Stomach (tissue), 9 donors: ENCODE measurements around the gene ZNF24. TPM values are rescaled to one million over a fixed set of nuclear protein-coding genes. Genes with fewer than 3 reads are reported as not detected.

Source experiments
- DNase-seq, 2 donors: peaks; one replicate each; pipeline versions ENCODE4 v3.0.0 to v3.0.0-alpha.2; 2013 to 2019
- H3K27ac ChIP-seq, 5 donors: fragments of 200-600 bp in 4 of 5; sonication (generic) in 4 of 5; one replicate each; pipeline ENCODE4 v1.5.1; 2013 to 2019; ENCODE audit warnings: mild to moderate bottlenecking in 1 of 5, moderate library complexity in 1 of 5
- H3K27me3 ChIP-seq, 3 donors: fragments of 200-600 bp; sonication (generic); one replicate each; pipeline ENCODE4 v1.5.1; 2017 to 2019; ENCODE audit warnings: mixed run types in 1 of 3
- H3K36me3 ChIP-seq, 4 donors: fragments of 200-600 bp; sonication (generic); 1 replicate in 3 of 4; 2 replicates in 1 of 4; pipeline ENCODE4 v1.5.1; 2016 to 2019
- H3K4me1 ChIP-seq, 4 donors: fragments of 200-600 bp; sonication (generic); one replicate each; pipeline ENCODE4 v1.5.1; 2016 to 2019
- H3K4me3 ChIP-seq, 4 donors: fragments of 200-600 bp; sonication (generic) in 3 of 4; one replicate each; pipeline ENCODE4 v1.5.1; 2016 to 2019; ENCODE audit warnings: mild to moderate bottlenecking in 1 of 4
- H3K9me3 ChIP-seq, 4 donors: fragments of 200-600 bp; sonication (generic); one replicate each; pipeline ENCODE4 v1.5.1; 2016 to 2019
- CTCF ChIP-seq, 7 experiments: fragments of 450-650 bp in 4 of 7; fragments of 200-600 bp in 3 of 7; sonication (generic) in 3 of 7; IDR thresholded peaks; one replicate each; pipeline ENCODE4 v1.5.1; 2016 to 2019; ENCODE audit warnings: antibody characterized with exemption in 7 of 7, control low read depth in 2 of 7, mild to moderate bottlenecking in 1 of 7
- EP300 ChIP-seq: sonication (generic); formaldehyde crosslinking; IDR thresholded peaks from one replicate; pipeline ENCODE4 v1.6.1; 2017; ENCODE audit warnings: antibody characterized with exemption
- POLR2A ChIP-seq, 4 donors: fragments of 450-650 bp; IDR thresholded peaks; one replicate each; pipeline ENCODE4 v1.6.1; 2016; ENCODE audit warnings: antibody characterized with exemption in 4 of 4, control low read depth in 2 of 4, mild to moderate bottlenecking in 1 of 4, moderate library complexity in 1 of 4
- POLR2AphosphoS5 ChIP-seq, 3 donors: sonication (generic); formaldehyde crosslinking; IDR thresholded peaks; one replicate each; pipeline ENCODE4 v1.6.1; 2016; ENCODE audit warnings: antibody characterized with exemption in 3 of 3
- WGBS, 5 donors: extraction: QIAGEN DNeasy Blood & Tissue Kit in 3 of 5; methylation state at CpG; one replicate each; pipeline versions ENCODE4 v1.1.5 to v1.1.7; 2013 to 2018; 5-methylcytosine and 5-hydroxymethylcytosine counted together
- intact Hi-C: fragments of 100-400 bp; cut with DNase I; formaldehyde crosslinking; loops from one replicate; pipeline ENCODE4 v1.15.1; 2023; ENCODE audit warnings: low total_unique reads
- polyA plus RNA-seq, 3 donors: library from polyadenylated mRNA; stranded (reverse); fragments of 200-250 nt; gene quantifications; one replicate each; pipeline ENCODE4 v1.2.3, GENCODE V29; 2013
- total RNA-seq, 5 donors: library from RNA; depleted of rRNA; stranded (reverse); fragments of >200 nt; gene quantifications; one replicate each; pipeline versions ENCODE4 v1.1.0 to v1.2.3, GENCODE V29; 2014 to 2016
- donor health status: healthy with polysubstance abuse.
- donor health status: Bipolar disorder and iron deficiency.
- donor health status: healthy.

ZNF24 gene
- total and polyA plus RNA-seq, 8 donors, result 10.5 to 76.2 (median 29.5) TPM

- H3K4me1 ChIP-seq, result peaks cover 33 to 54% (median 44%) of the 10 kb centered on the region in 4 donors
- no peaks in the 10 kb centered on the region for H3K9me3 ChIP-seq
- 28 to 38% (median 33%) methylated on average over 12 of the region's 12 CpGs for WGBS, 5 donors
- H3K27me3 ChIP-seq, result no peaks in the 10 kb centered on the region
- peak overlapping the region; percentile 98 to 100 (median 99) for H3K27ac ChIP-seq
- H3K4me3 ChIP-seq, result peak overlapping the region; percentile 68 to 89 (median 78)
- TF ChIP-seq CTCF (IDR thresholded peaks at IDR 0.05) (no peak), EP300 (no peak), POLR2AphosphoS5 (IDR thresholded peaks at IDR 0.05) (no peak), POLR2A (IDR thresholded peaks at IDR 0.05) (no peak)
- peak in 1 of 2 donors; percentile 70 for DNase-seq
- peaks cover 2 to 13% (median 10%) of the 10 kb centered on the region in 4 donors for H3K36me3 ChIP-seq
- intact Hi-C loops, result no loop called here
These were observed 678 bp upstream of the ZNF24 start for GRCh38 chr18:35344736-35345459.

- DNase-seq, result no peak
- TF ChIP-seq EP300 (no peak), CTCF (IDR thresholded peaks at IDR 0.05) (no peak), POLR2AphosphoS5 (IDR thresholded peaks at IDR 0.05) (no peak), POLR2A (IDR thresholded peaks at IDR 0.05) (no peak)
- Histone ChIP-seq H3K36me3 (peaks cover 16 to 27% (median 24%) of the 10 kb centered on the region in 4 donors), H3K9me3 (no peaks in the 10 kb centered on the region), H3K27ac (peak overlapping the region; percentile 98 to 100 (median 99)), H3K4me1 (peaks cover 33 to 68% (median 50%) of the 10 kb centered on the region in 4 donors), H3K4me3 (peak overlapping the region; percentile 68 to 89 (median 78)), H3K27me3 (no peaks in the 10 kb centered on the region)
- 0 to 3% (median 1%) methylated on average over 13 to 15 of the region's 15 CpGs for WGBS, 5 donors
- intact Hi-C loops, result no loop called here
These were observed 708 bp downstream of the ZNF24 start for GRCh38 chr18:35343488-35343935.

GRCh38 chr18:35337286-35337685, 6.9 kb downstream of the ZNF24 start:
- no peak overlapping the region for H3K4me3 ChIP-seq
- H3K9me3 ChIP-seq, result no peaks in the 10 kb centered on the region
- H3K4me1 ChIP-seq, result peaks cover 10 to 61% (median 30%) of the 10 kb centered on the region in 4 donors
- 88 to 94% (median 89%) methylated on average over 5 of the region's 5 CpGs for WGBS, 5 donors
- H3K27me3 ChIP-seq, result no peaks in the 10 kb centered on the region
- intact Hi-C loops, result no loop called here
- DNase-seq, result no peak
- TF ChIP-seq POLR2A (IDR thresholded peaks at IDR 0.05) (no peak), EP300 (no peak), CTCF (IDR thresholded peaks at IDR 0.05) (no peak), POLR2AphosphoS5 (IDR thresholded peaks at IDR 0.05) (no peak)
- peaks cover 56 to 89% (median 86%) of the 10 kb centered on the region in 4 donors for H3K36me3 ChIP-seq
- H3K27ac ChIP-seq, result no peak overlapping the region

- Histone ChIP-seq H3K27ac (no peak overlapping the region), H3K4me1 (peaks cover 0 to 47% (median 19%) of the 10 kb centered on the region in 4 donors), H3K36me3 (peaks cover 56 to 96% (median 95%) of the 10 kb centered on the region in 4 donors), H3K9me3 (no peaks in the 10 kb centered on the region), H3K4me3 (no peak overlapping the region), H3K27me3 (no peaks in the 10 kb centered on the region)
- WGBS, 5 donors, result 84 to 94% (median 89%) methylated on average over 4 of the region's 4 CpGs
- no peak for TF ChIP-seq CTCF (IDR thresholded peaks at IDR 0.05)
- no peak for TF ChIP-seq POLR2A (IDR thresholded peaks at IDR 0.05)
- no peak for TF ChIP-seq POLR2AphosphoS5 (IDR thresholded peaks at IDR 0.05)
- TF ChIP-seq EP300, result no peak
- intact Hi-C loops, result no loop called here
- no peak for DNase-seq
These were observed 8.4 kb downstream of the ZNF24 start for GRCh38 chr18:35335866-35336265.
